Parathyroid adenoma (tissue), 2 donors: Measurements from ENCODE around the gene FAM117B.

Experiments
- H2AFZ ChIP-seq: fragments of 300-600 bp; sonication (generic); one replicate; pipeline ENCODE4 v1.7.0; 2017; ENCODE audit warnings: antibody characterized with exemption, mild to moderate bottlenecking
- H3K27ac ChIP-seq: fragments of 300-600 bp; sonication (generic); one replicate; pipeline ENCODE4 v1.7.0; 2017
- H3K27me3 ChIP-seq: fragments of 300-600 bp; sonication (generic); one replicate; pipeline ENCODE4 v1.7.0; 2017; ENCODE audit warnings: low read length; ENCODE audit not compliant: control insufficient read depth, insufficient read depth
- H3K36me3 ChIP-seq: fragments of 300-600 bp; sonication (generic); one replicate; pipeline ENCODE4 v1.7.0; 2017; ENCODE audit warnings: low read length; ENCODE audit not compliant: control insufficient read depth, insufficient read depth
- H3K4me1 ChIP-seq: fragments of 300-600 bp; sonication (generic); one replicate; pipeline ENCODE4 v1.7.0; 2017; ENCODE audit warnings: control low read depth
- H3K4me2 ChIP-seq: fragments of 300-600 bp; sonication (generic); one replicate; pipeline ENCODE4 v1.7.0; 2017; ENCODE audit warnings: low read length
- H3K4me3 ChIP-seq: fragments of 300-600 bp; sonication (generic); one replicate; pipeline ENCODE4 v1.7.0; 2017; ENCODE audit warnings: low read depth, low read length
- H3K79me2 ChIP-seq: fragments of 300-600 bp; sonication (generic); one replicate; pipeline ENCODE4 v1.7.0; 2017; ENCODE audit warnings: control low read depth
- H3K9ac ChIP-seq: fragments of 300-600 bp; sonication (generic); one replicate; pipeline ENCODE4 v1.7.0; 2017; ENCODE audit warnings: mild to moderate bottlenecking
- H3K9me3 ChIP-seq: fragments of 300-600 bp; sonication (generic); one replicate; pipeline ENCODE4 v1.7.0; 2017; ENCODE audit warnings: low read length; ENCODE audit not compliant: control insufficient read depth
- TF ChIP-seq, protein P1 (sequence below): fragments of 300-600 bp; sonication (generic); IDR thresholded peaks from one replicate; pipeline ENCODE4 v1.7.0; 2017; ENCODE audit warnings: antibody characterized with exemption, mild to moderate bottlenecking
- donor health status: primary hyperparathyroidism.

The FAM117B gene

DNA sequence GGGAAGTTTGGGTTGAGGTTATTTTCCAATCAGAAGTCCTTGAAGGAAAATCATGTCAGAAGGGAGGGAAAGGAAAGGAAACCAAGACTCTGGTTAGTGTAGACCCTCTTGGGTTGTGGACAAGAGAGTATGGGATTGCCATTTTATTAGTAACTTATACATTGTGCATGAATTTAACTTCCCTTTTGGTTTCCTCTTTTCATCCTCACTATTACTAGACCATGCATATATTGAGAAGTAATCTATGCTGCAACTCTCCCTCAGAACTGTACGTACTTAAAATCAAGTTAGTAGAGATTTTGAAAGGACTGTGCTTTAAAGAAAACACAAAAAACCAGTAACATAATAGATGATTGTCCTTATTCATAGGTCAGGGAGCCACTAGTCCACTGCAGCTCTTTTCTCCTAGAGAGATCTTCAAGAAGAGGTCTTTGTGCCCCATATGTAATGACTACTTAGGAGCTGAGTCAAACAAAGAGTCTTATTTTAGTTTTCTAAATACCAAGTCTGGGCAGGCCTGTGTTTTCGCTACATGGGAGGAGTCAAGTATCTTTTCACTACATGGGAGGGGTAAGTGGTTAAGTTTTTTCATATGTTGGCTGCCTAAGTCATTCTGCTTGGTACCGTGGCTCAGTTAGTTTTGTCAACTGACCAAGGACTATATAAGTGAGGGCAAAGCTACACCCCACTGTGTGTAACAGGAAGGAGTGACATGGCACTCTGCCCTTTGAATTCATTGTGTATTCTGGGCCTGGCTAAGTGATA, 25.2 kb upstream of the FAM117B start:
- Histone ChIP-seq H3K9ac (no peak overlapping the region), H3K27me3 (no peaks in the 10 kb centered on the region), H3K79me2 (no peaks in the 10 kb centered on the region), H3K9me3 (no peaks in the 10 kb centered on the region), H3K4me2 (no peak overlapping the region), H3K4me3 (no peak overlapping the region), H2AFZ (no peak overlapping the region), H3K36me3 (no peaks in the 10 kb centered on the region), H3K27ac (no peak overlapping the region), H3K4me1 (no peaks in the 10 kb centered on the region)
- TF ChIP-seq, protein P1, sequence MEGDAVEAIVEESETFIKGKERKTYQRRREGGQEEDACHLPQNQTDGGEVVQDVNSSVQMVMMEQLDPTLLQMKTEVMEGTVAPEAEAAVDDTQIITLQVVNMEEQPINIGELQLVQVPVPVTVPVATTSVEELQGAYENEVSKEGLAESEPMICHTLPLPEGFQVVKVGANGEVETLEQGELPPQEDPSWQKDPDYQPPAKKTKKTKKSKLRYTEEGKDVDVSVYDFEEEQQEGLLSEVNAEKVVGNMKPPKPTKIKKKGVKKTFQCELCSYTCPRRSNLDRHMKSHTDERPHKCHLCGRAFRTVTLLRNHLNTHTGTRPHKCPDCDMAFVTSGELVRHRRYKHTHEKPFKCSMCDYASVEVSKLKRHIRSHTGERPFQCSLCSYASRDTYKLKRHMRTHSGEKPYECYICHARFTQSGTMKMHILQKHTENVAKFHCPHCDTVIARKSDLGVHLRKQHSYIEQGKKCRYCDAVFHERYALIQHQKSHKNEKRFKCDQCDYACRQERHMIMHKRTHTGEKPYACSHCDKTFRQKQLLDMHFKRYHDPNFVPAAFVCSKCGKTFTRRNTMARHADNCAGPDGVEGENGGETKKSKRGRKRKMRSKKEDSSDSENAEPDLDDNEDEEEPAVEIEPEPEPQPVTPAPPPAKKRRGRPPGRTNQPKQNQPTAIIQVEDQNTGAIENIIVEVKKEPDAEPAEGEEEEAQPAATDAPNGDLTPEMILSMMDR, result no peak

DNA sequence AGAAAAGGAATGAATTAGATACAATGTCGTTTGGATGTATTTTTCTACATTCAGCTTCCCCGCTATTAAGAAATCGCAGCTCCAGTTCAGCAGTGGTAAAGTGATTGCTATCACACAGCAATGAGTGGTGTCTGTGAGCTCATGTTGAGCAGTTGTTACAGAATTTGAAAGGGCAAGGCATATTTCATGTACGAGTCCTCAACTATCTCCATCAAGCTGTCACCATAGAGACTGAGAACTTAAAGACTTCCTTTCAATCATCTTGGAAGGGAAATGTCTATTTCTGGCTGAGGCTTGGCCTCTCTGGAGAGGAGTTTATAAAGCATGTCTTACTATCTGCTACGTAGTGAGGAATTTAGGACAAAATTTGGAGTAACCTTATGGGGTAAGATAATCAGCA, 24.4 kb upstream of the FAM117B start:
- Histone ChIP-seq H3K4me2 (no peak overlapping the region), H3K27me3 (no peaks in the 10 kb centered on the region), H3K9ac (no peak overlapping the region), H3K4me1 (no peaks in the 10 kb centered on the region), H3K36me3 (no peaks in the 10 kb centered on the region), H3K4me3 (no peak overlapping the region), H3K27ac (no peak overlapping the region), H3K9me3 (no peaks in the 10 kb centered on the region), H3K79me2 (no peaks in the 10 kb centered on the region), H2AFZ (no peak overlapping the region)
- TF ChIP-seq, protein P1, result no peak

DNA sequence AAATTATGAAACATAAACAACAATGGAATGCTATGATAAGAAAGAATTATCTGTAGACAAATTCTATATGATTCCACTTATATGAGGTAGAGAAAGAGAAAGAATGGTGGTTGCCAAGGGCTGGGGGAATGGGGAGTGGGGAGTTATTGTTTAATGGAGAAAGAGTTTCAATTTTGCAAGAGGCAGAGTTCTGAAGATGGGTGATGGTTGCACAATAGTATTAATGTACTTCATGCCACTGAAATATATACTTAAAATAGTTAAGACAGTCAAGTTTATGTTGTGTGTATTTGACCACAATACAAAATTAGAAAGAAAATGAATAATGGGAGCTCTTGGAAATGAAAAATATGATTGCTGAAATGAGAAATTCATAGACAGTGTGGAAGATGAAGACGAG, 22.6 kb upstream of the FAM117B start:
- Histone ChIP-seq H3K4me3 (no peak overlapping the region), H3K36me3 (no peaks in the 10 kb centered on the region), H3K27ac (no peak overlapping the region), H3K9ac (no peak overlapping the region), H3K27me3 (no peaks in the 10 kb centered on the region), H3K4me2 (no peak overlapping the region), H2AFZ (no peak overlapping the region), H3K4me1 (no peaks in the 10 kb centered on the region), H3K9me3 (no peaks in the 10 kb centered on the region), H3K79me2 (no peaks in the 10 kb centered on the region)
- TF ChIP-seq, protein P1, result no peak

DNA sequence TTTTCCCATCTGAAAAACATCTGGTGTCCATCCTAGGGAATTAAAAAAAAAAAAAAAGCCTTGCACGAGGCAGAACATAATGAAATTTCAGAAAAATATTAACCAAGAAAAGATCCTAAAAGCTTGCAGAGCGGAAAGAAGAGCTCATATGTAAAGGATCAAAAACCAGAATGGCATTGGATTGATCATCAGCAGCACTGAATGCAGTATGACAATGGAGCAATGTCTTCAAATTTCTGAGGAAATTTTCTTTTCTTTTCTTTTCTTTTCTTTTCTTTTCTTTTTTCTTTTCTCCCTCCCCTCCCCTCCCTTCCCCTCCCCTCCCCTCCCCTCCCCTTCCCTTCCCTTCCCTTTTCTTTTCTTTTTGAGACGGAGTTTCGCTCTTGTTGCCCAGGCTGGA, 21.3 kb upstream of the FAM117B start:
- no peaks in the 10 kb centered on the region for H3K4me1 ChIP-seq
- H2AFZ ChIP-seq, result no peak overlapping the region
- H3K36me3 ChIP-seq, result no peaks in the 10 kb centered on the region
- no peaks in the 10 kb centered on the region for H3K79me2 ChIP-seq
- no peaks in the 10 kb centered on the region for H3K9me3 ChIP-seq
- H3K4me2 ChIP-seq, result no peak overlapping the region
- TF ChIP-seq, protein P1, result no peak
- no peak overlapping the region for H3K4me3 ChIP-seq
- H3K27ac ChIP-seq, result no peak overlapping the region
- no peaks in the 10 kb centered on the region for H3K27me3 ChIP-seq
- no peak overlapping the region for H3K9ac ChIP-seq

DNA sequence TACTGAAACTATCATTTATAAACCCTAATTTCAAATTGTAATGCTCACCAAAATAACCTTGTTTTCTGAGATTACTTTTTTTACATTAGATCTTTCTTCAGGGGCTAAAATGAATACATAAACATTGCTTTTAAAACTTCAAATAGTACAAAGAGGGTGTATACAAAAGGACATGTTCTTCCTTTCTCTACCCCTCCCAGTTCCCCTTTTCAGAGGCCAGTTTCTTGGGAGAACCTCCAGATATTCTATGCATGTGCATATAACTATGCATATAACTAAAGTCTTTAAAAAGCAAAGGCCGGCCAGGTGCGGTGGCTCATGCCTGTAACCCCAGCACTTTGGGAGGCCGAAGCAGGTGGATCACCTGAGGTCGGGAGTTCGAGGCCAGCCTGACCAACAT, 10.6 kb upstream of the FAM117B start:
- Histone ChIP-seq H3K36me3 (no peaks in the 10 kb centered on the region), H3K27me3 (no peaks in the 10 kb centered on the region), H3K9ac (no peak overlapping the region), H3K9me3 (no peaks in the 10 kb centered on the region), H3K4me2 (no peak overlapping the region), H3K4me3 (no peak overlapping the region), H3K27ac (no peak overlapping the region), H2AFZ (no peak overlapping the region), H3K4me1 (no peaks in the 10 kb centered on the region), H3K79me2 (no peaks in the 10 kb centered on the region)
- TF ChIP-seq, protein P1, result no peak
